IMR-90 (cell line): ENCODE data around the gene TBC1D17. TPM values are rescaled to one million over a fixed set of nuclear protein-coding genes. Genes with fewer than 3 reads are reported as not detected.

Experiments
- ATAC-seq: fragments of 200-7000 bp; cut with Tn5 transposase; 2 replicates; pipeline ENCODE4 v1.9.1; 2020; ENCODE audit warnings: low read depth, mild to moderate bottlenecking, moderate library complexity
- BruUV-seq: library from RNA; stranded (reverse); fragments of 400-500 nt; replicated peaks from 2 replicates; lab custom pipeline; 2021; lab: Mats Ljungman, UMichigan
- CTCF ChIA-PET: fragments of 300-600 bp; formaldehyde crosslinking; extraction: SDS; loops from one replicate; lab custom pipeline; 2021; ENCODE audit warnings: antibody characterized with exemption; lab: Yijun Ruan, JAX
- POLR2A ChIA-PET: fragments of 300-600 bp; sonication (Branson Sonifier 250); formaldehyde crosslinking; loops from one replicate; lab custom pipeline; 2022; ENCODE audit warnings: antibody characterized with exemption; ENCODE audit not compliant: unreplicated experiment; lab: Charles Lee
- DNase-seq: peaks from one replicate; pipeline ENCODE4 v3.0.0; 2013
- H2AFZ ChIP-seq: replicated peaks from 2 replicates; pipeline ENCODE3; 2013; ENCODE audit warnings: low read length, mild to moderate bottlenecking; ENCODE audit not compliant: poor library complexity
- H2AK5ac ChIP-seq: 2 replicates; pipeline ENCODE4 v1.6.1; 2013; ENCODE audit warnings: low read depth, low read length, inconsistent platforms
- H2AK9ac ChIP-seq: replicated peaks from 2 replicates; pipeline ENCODE3; 2013; ENCODE audit warnings: mild to moderate bottlenecking, low read depth, low read length, moderate library complexity; ENCODE audit not compliant: poor library complexity
- H2BK120ac ChIP-seq: 2 replicates; pipeline ENCODE4 v1.6.1; 2013; ENCODE audit warnings: low read depth, low read length, inconsistent platforms
- H2BK15ac ChIP-seq: 3 replicates; pipeline ENCODE4 v1.6.1; 2013; ENCODE audit warnings: low read depth, low read length, inconsistent platforms
- H2BK20ac ChIP-seq: 2 replicates; pipeline ENCODE4 v1.6.1; 2013; ENCODE audit warnings: low read depth, mild to moderate bottlenecking, inconsistent platforms, low read length, moderate library complexity
- H2BK5ac ChIP-seq: 2 replicates; pipeline ENCODE4 v1.6.1; 2013; ENCODE audit warnings: mild to moderate bottlenecking, low read depth, low read length, inconsistent platforms; ENCODE audit not compliant: poor library complexity, severe bottlenecking
- H3K14ac ChIP-seq: replicated peaks from 2 replicates; pipeline ENCODE4 v1.6.1; 2013; ENCODE audit warnings: low read depth, low read length, inconsistent platforms
- H3K18ac ChIP-seq: 2 replicates; pipeline ENCODE4 v1.6.1; 2013; ENCODE audit warnings: low read depth, low read length, control low read depth
- H3K23ac ChIP-seq: 2 replicates; pipeline ENCODE4 v1.6.1; 2013; ENCODE audit warnings: low read depth, low read length, inconsistent platforms
- H3K27ac ChIP-seq: 2 replicates; pipeline ENCODE4 v1.5.1; 2013; ENCODE audit warnings: mild to moderate bottlenecking, control low read depth, low read length; ENCODE audit not compliant: insufficient read depth
- H3K27me3 ChIP-seq: 2 replicates; pipeline ENCODE4 v1.6.1; 2013; ENCODE audit warnings: low read length; ENCODE audit not compliant: control insufficient read depth, insufficient read depth
- H3K36me3 ChIP-seq: 2 replicates; pipeline ENCODE4 v1.6.1; 2013; ENCODE audit warnings: low read length, mixed read lengths; ENCODE audit not compliant: control insufficient read depth, insufficient read depth
- H3K4ac ChIP-seq: 2 replicates; pipeline ENCODE4 v1.6.1; 2013; ENCODE audit warnings: low read depth, low read length, inconsistent platforms
- H3K4me1 ChIP-seq: 2 replicates; pipeline ENCODE4 v1.6.1; 2013; ENCODE audit warnings: low read length, mixed read lengths; ENCODE audit not compliant: control insufficient read depth, insufficient read depth
- H3K4me2 ChIP-seq: 2 replicates; pipeline ENCODE4 v1.6.1; 2013; ENCODE audit warnings: low read depth, mild to moderate bottlenecking, control low read depth, low read length, moderate library complexity
- H3K4me3 ChIP-seq: 2 replicates; pipeline ENCODE4 v1.5.1; 2013; ENCODE audit warnings: low read depth, mild to moderate bottlenecking, control low read depth, low read length, moderate library complexity; ENCODE audit not compliant: insufficient read depth
- H3K56ac ChIP-seq: 2 replicates; pipeline ENCODE4 v1.6.1; 2013; ENCODE audit warnings: low read length, inconsistent platforms; ENCODE audit not compliant: insufficient read depth; ENCODE audit errors: extremely low read depth
- H3K79me1 ChIP-seq, 2 experiments: 2 replicates each; pipeline ENCODE4 v1.6.1; 2013; ENCODE audit warnings: low read length in 2 of 2, inconsistent platforms in 1 of 2, low read depth in 1 of 2
- H3K9ac ChIP-seq: 2 replicates; pipeline ENCODE4 v1.6.1; 2013; ENCODE audit warnings: low read depth, low read length, control low read depth
- H3K9me1 ChIP-seq: 2 replicates; pipeline ENCODE4 v1.6.1; 2013; ENCODE audit warnings: low read length, inconsistent platforms; ENCODE audit not compliant: insufficient read depth
- H3K9me3 ChIP-seq: 2 replicates; pipeline ENCODE4 v1.6.1; 2013; ENCODE audit warnings: low read length; ENCODE audit not compliant: control insufficient read depth, insufficient read depth
- H4K20me1 ChIP-seq: 2 replicates; pipeline ENCODE4 v1.6.1; 2013; ENCODE audit warnings: low read length, inconsistent platforms; ENCODE audit not compliant: insufficient read depth
- H4K5ac ChIP-seq: 2 replicates; pipeline ENCODE4 v1.6.1; 2013; ENCODE audit warnings: mild to moderate bottlenecking, low read depth, low read length, control low read depth
- H4K8ac ChIP-seq, 2 experiments: 2 replicates each; pipeline ENCODE4 v1.6.1; 2013; ENCODE audit warnings: low read depth in 2 of 2, low read length in 2 of 2, control low read depth in 1 of 2, inconsistent platforms in 1 of 2
- H4K91ac ChIP-seq: 2 replicates; pipeline ENCODE4 v1.6.1; 2013; ENCODE audit warnings: low read depth, low read length, inconsistent platforms; ENCODE audit not compliant: insufficient read depth
- MXI1 ChIP-seq: IDR thresholded peaks from 2 replicates; pipeline ENCODE4 v1.6.1; 2012; ENCODE audit warnings: low read depth, mild to moderate bottlenecking, low read length, moderate library complexity, borderline replicate concordance
- WGBS, 2 experiments: methylation state at CpG; one replicate each; pipeline versions ENCODE4 v1.1.5 to v1.1.7; 2013; ENCODE audit warnings: missing lambda C conversion rate in 2 of 2; ENCODE audit not compliant: insufficient read length in 1 of 2; ENCODE audit errors: extremely low coverage in 2 of 2; 5-methylcytosine and 5-hydroxymethylcytosine counted together
- dilution Hi-C: fragments of 300-500 bp; cut with HindIII; formaldehyde crosslinking; loops from one replicate; pipeline ENCODE4 v1.14.3; 2018; ENCODE audit warnings: low sequenced_read_pairs; ENCODE audit not compliant: unreplicated experiment
- in situ Hi-C: fragments of 300-500 bp; cut with MboI; formaldehyde crosslinking; loops from 3 replicates; pipeline ENCODE4 v1.14.3; 2019; ENCODE audit warnings: low sequenced_read_pairs, inconsistent platforms, mixed read lengths
- intact Hi-C: fragments of 100-400 bp; cut with micrococcal nuclease; formaldehyde crosslinking; loops from 2 replicates; pipeline ENCODE4 v1.10.0; 2022
- polyA plus RNA-seq, 3 experiments: library from polyadenylated mRNA; depleted of rRNA; stranded (reverse); fragments of >200 nt; gene quantifications; 2 replicates each; pipeline ENCODE4 v1.2.3, GENCODE V29; 2012; ENCODE audit warnings: low replicate concordance in 1 of 3
- total RNA-seq: library from RNA; depleted of rRNA; stranded (reverse); fragments of >200 nt; gene quantifications from 2 replicates; pipeline ENCODE4 v1.2.3, GENCODE V29; 2012

TBC1D17 gene
- total and polyA plus RNA-seq, 2 of the 4 experiments (the other 2 are of a cell fraction) = 1.1 to 27.8 TPM

- no peak overlapping the region for H2BK15ac ChIP-seq
- no TSS peak for BruUV-seq
- no peak for ATAC-seq
- H3K27me3 ChIP-seq = no peaks in the 10 kb centered on the region
- DNase-seq = no peak
- no peaks in the 10 kb centered on the region for H3K9me3 ChIP-seq
- no peak overlapping the region for H3K9ac ChIP-seq
- H3K9me1 ChIP-seq = peaks cover 9% of the 10 kb centered on the region; the same call in 1 of the 2 replicates
- no peak overlapping the region for H4K8ac ChIP-seq
- H3K79me1 ChIP-seq = peaks cover 0 to 29% of the 10 kb centered on the region in 2 experiments; a peak in 2 of 4 replicates
- ChIA-PET CTCF (no interaction called here), POLR2A (no interaction called here)
- dilution Hi-C loops = no loop called here
- in situ Hi-C loops = no loop called here
- TF ChIP-seq MXI1 = no peak
- no peak overlapping the region for H2AK9ac ChIP-seq
- no peak overlapping the region for H3K27ac ChIP-seq
- no peak overlapping the region for H3K56ac ChIP-seq
- H3K4ac ChIP-seq = no peak overlapping the region
- no peak overlapping the region for H3K23ac ChIP-seq
- H4K5ac ChIP-seq = no peak overlapping the region
- whole genome bisulfite sequencing, 2 experiments = 82% methylated on average over 10 of the region's 17 CpGs; no CpG with 5 or more reads in 1 of the 2 experiments
- H3K4me2 ChIP-seq = no peak overlapping the region
- no peaks in the 10 kb centered on the region; the same call in 1 of the 2 replicates for H4K20me1 ChIP-seq
- no peak overlapping the region for H3K4me3 ChIP-seq
- H2BK20ac ChIP-seq = no peak overlapping the region
- H2BK120ac ChIP-seq = no peak overlapping the region
- H3K14ac ChIP-seq = no peak overlapping the region
- intact Hi-C loops = no loop called here
- H3K36me3 ChIP-seq = peaks cover 43% of the 10 kb centered on the region
- H2AFZ ChIP-seq = no peak overlapping the region
- no peak overlapping the region for H4K91ac ChIP-seq
- no peak overlapping the region for H2AK5ac ChIP-seq
- no peak overlapping the region for H2BK5ac ChIP-seq
- no peaks in the 10 kb centered on the region for H3K4me1 ChIP-seq
- H3K18ac ChIP-seq = no peak overlapping the region
Observed at GRCh38 chr19:49840736-49841249, 36.7 kb upstream of the TBC1D17 start.
